A549 treated with DMSO at 1 μM for 4 hours (cell line): ENCODE measurements around the gene LBX1. TPM values are rescaled to one million over a fixed set of nuclear protein-coding genes. Genes with fewer than 3 reads are reported as not detected.

ENCODE experiments used
- total RNA-seq: library from RNA; stranded (reverse); fragments of 200-300 nt; extraction: Qiagen RNA extraction; gene quantifications from 5 replicates; pipeline ENCODE4 v1.2.3, GENCODE V29; 2022; ENCODE audit warnings: low read depth

Gene LBX1
- not detected in 5 replicates for total RNA-seq

GRCh38 chr10:101229266-101230182 lies at the start of gene LBX1:
TSS of gene LBX1 (minus strand) at chr10:101229463. CDS start at chr10:101228815, 648 bp downstream.

Other genes starting within 250 kb of the LBX1 start
- gene MRPL43, start 242.0 kb downstream of the LBX1 start, total RNA-seq: 86.9 to 102 TPM (median 95.6 TPM) in 5 replicates
- gene TWNK, start 241.9 kb downstream of the LBX1 start, total RNA-seq: 42.6 to 55.5 TPM (median 45.8 TPM) in 5 replicates
- 33.8 to 44.5 TPM (median 40.3 TPM) in 5 replicates for gene LZTS2, start 229.7 kb downstream of the LBX1 start, total RNA-seq
- 0.57 to 0.97 TPM (median 0.87 TPM) in 5 replicates for gene PDZD7, start 198.3 kb downstream of the LBX1 start, total RNA-seq
- gene SFXN3, start 198.2 kb downstream of the LBX1 start, total RNA-seq: 42.0 to 46.8 TPM (median 43.4 TPM) in 5 replicates
- 2.2 to 3.2 TPM (median 2.8 TPM) in 5 replicates for gene KAZALD1, start 167.5 kb downstream of the LBX1 start, total RNA-seq
- gene TLX1, start 98.2 kb downstream of the LBX1 start, total RNA-seq: 0.05 TPM in 1 of 5 replicates, not detected in the others
- gene BTRC, start 124.7 kb upstream of the LBX1 start, total RNA-seq: 8.4 to 13.3 TPM (median 11.4 TPM) in 5 replicates